Liver (tissue), 3 donors: ENCODE results near the gene BARX1.

Experiments
- CTCF ChIP-seq: fragments of 150-350 bp; IDR thresholded peaks from 2 replicates; pipeline ENCODE4 v1.5.1; 2017; ENCODE audit warnings: improper control_type of control experiment, low read depth, low read length; ENCODE audit not compliant: missing input control
- JUND ChIP-seq, 2 donors: IDR thresholded peaks; 2 replicates each; pipeline ENCODE4 v1.6.1; 2016; ENCODE audit warnings: antibody characterized with exemption in 2 of 2
- MAX ChIP-seq: IDR thresholded peaks from 2 replicates; pipeline ENCODE4 v1.6.1; 2016; ENCODE audit warnings: antibody characterized with exemption
- RAD21 ChIP-seq, 2 donors: IDR thresholded peaks; 2 replicates each; pipeline ENCODE4 v1.6.1; 2016; ENCODE audit warnings: antibody characterized with exemption in 2 of 2, mild to moderate bottlenecking in 2 of 2
- REST ChIP-seq: IDR thresholded peaks from 2 replicates; pipeline ENCODE4 v1.6.1; 2016; ENCODE audit warnings: antibody characterized with exemption, mild to moderate bottlenecking
- ZBTB33 ChIP-seq: IDR thresholded peaks from 2 replicates; pipeline ENCODE4 v1.6.1; 2016; ENCODE audit warnings: antibody characterized with exemption
- donor health status: healthy.
- donor health status: healthy.

GRCh38 chr9:93988056-93988455 is 32.9 kb upstream of the BARX1 start:
- TF ChIP-seq CTCF, result no peak
- TF ChIP-seq RAD21 (IDR thresholded peaks at IDR 0.05), result no peak
- TF ChIP-seq ZBTB33, result no peak
- peak; percentile 25 for TF ChIP-seq MAX
- peak in 1 of 2 donors; percentile 20 for TF ChIP-seq JUND (IDR thresholded peaks at IDR 0.05)
- TF ChIP-seq REST, result peak; percentile 47
